IMR-90 (cell line): ENCODE measurements around the gene GPR141. TPM values are rescaled to one million over a fixed set of nuclear protein-coding genes. Genes with fewer than 3 reads are reported as not detected.

Source experiments
- ATAC-seq: fragments of 200-7000 bp; cut with Tn5 transposase; 2 replicates; pipeline ENCODE4 v1.9.1; 2020; ENCODE audit warnings: low read depth, mild to moderate bottlenecking, moderate library complexity
- BruUV-seq: library from RNA; stranded (reverse); fragments of 400-500 nt; replicated peaks from 2 replicates; lab custom pipeline; 2021; lab: Mats Ljungman, UMichigan
- CTCF ChIA-PET: fragments of 300-600 bp; formaldehyde crosslinking; extraction: SDS; loops from one replicate; lab custom pipeline; 2021; ENCODE audit warnings: antibody characterized with exemption; lab: Yijun Ruan, JAX
- POLR2A ChIA-PET: fragments of 300-600 bp; sonication (Branson Sonifier 250); formaldehyde crosslinking; loops from one replicate; lab custom pipeline; 2022; ENCODE audit warnings: antibody characterized with exemption; ENCODE audit not compliant: unreplicated experiment; lab: Charles Lee
- DNase-seq: peaks from one replicate; pipeline ENCODE4 v3.0.0; 2013
- H2AFZ ChIP-seq: replicated peaks from 2 replicates; pipeline ENCODE3; 2013; ENCODE audit warnings: low read length, mild to moderate bottlenecking; ENCODE audit not compliant: poor library complexity
- H2AK5ac ChIP-seq: 2 replicates; pipeline ENCODE4 v1.6.1; 2013; ENCODE audit warnings: low read depth, low read length, inconsistent platforms
- H2AK9ac ChIP-seq: replicated peaks from 2 replicates; pipeline ENCODE3; 2013; ENCODE audit warnings: mild to moderate bottlenecking, low read depth, low read length, moderate library complexity; ENCODE audit not compliant: poor library complexity
- H2BK120ac ChIP-seq: 2 replicates; pipeline ENCODE4 v1.6.1; 2013; ENCODE audit warnings: low read depth, low read length, inconsistent platforms
- H2BK15ac ChIP-seq: 3 replicates; pipeline ENCODE4 v1.6.1; 2013; ENCODE audit warnings: low read depth, low read length, inconsistent platforms
- H2BK20ac ChIP-seq: 2 replicates; pipeline ENCODE4 v1.6.1; 2013; ENCODE audit warnings: low read depth, mild to moderate bottlenecking, inconsistent platforms, low read length, moderate library complexity
- H2BK5ac ChIP-seq: 2 replicates; pipeline ENCODE4 v1.6.1; 2013; ENCODE audit warnings: mild to moderate bottlenecking, low read depth, low read length, inconsistent platforms; ENCODE audit not compliant: poor library complexity, severe bottlenecking
- H3K14ac ChIP-seq: replicated peaks from 2 replicates; pipeline ENCODE4 v1.6.1; 2013; ENCODE audit warnings: low read depth, low read length, inconsistent platforms
- H3K18ac ChIP-seq: 2 replicates; pipeline ENCODE4 v1.6.1; 2013; ENCODE audit warnings: low read depth, low read length, control low read depth
- H3K23ac ChIP-seq: 2 replicates; pipeline ENCODE4 v1.6.1; 2013; ENCODE audit warnings: low read depth, low read length, inconsistent platforms
- H3K27ac ChIP-seq: 2 replicates; pipeline ENCODE4 v1.5.1; 2013; ENCODE audit warnings: mild to moderate bottlenecking, control low read depth, low read length; ENCODE audit not compliant: insufficient read depth
- H3K27me3 ChIP-seq: 2 replicates; pipeline ENCODE4 v1.6.1; 2013; ENCODE audit warnings: low read length; ENCODE audit not compliant: control insufficient read depth, insufficient read depth
- H3K36me3 ChIP-seq: 2 replicates; pipeline ENCODE4 v1.6.1; 2013; ENCODE audit warnings: low read length, mixed read lengths; ENCODE audit not compliant: control insufficient read depth, insufficient read depth
- H3K4ac ChIP-seq: 2 replicates; pipeline ENCODE4 v1.6.1; 2013; ENCODE audit warnings: low read depth, low read length, inconsistent platforms
- H3K4me1 ChIP-seq: 2 replicates; pipeline ENCODE4 v1.6.1; 2013; ENCODE audit warnings: low read length, mixed read lengths; ENCODE audit not compliant: control insufficient read depth, insufficient read depth
- H3K4me2 ChIP-seq: 2 replicates; pipeline ENCODE4 v1.6.1; 2013; ENCODE audit warnings: low read depth, mild to moderate bottlenecking, control low read depth, low read length, moderate library complexity
- H3K4me3 ChIP-seq: 2 replicates; pipeline ENCODE4 v1.5.1; 2013; ENCODE audit warnings: low read depth, mild to moderate bottlenecking, control low read depth, low read length, moderate library complexity; ENCODE audit not compliant: insufficient read depth
- H3K56ac ChIP-seq: 2 replicates; pipeline ENCODE4 v1.6.1; 2013; ENCODE audit warnings: low read length, inconsistent platforms; ENCODE audit not compliant: insufficient read depth; ENCODE audit errors: extremely low read depth
- H3K79me1 ChIP-seq, 2 experiments: 2 replicates each; pipeline ENCODE4 v1.6.1; 2013; ENCODE audit warnings: low read length in 2 of 2, inconsistent platforms in 1 of 2, low read depth in 1 of 2
- H3K9ac ChIP-seq: 2 replicates; pipeline ENCODE4 v1.6.1; 2013; ENCODE audit warnings: low read depth, low read length, control low read depth
- H3K9me1 ChIP-seq: 2 replicates; pipeline ENCODE4 v1.6.1; 2013; ENCODE audit warnings: low read length, inconsistent platforms; ENCODE audit not compliant: insufficient read depth
- H3K9me3 ChIP-seq: 2 replicates; pipeline ENCODE4 v1.6.1; 2013; ENCODE audit warnings: low read length; ENCODE audit not compliant: control insufficient read depth, insufficient read depth
- H4K20me1 ChIP-seq: 2 replicates; pipeline ENCODE4 v1.6.1; 2013; ENCODE audit warnings: low read length, inconsistent platforms; ENCODE audit not compliant: insufficient read depth
- H4K5ac ChIP-seq: 2 replicates; pipeline ENCODE4 v1.6.1; 2013; ENCODE audit warnings: mild to moderate bottlenecking, low read depth, low read length, control low read depth
- H4K8ac ChIP-seq, 2 experiments: 2 replicates each; pipeline ENCODE4 v1.6.1; 2013; ENCODE audit warnings: low read depth in 2 of 2, low read length in 2 of 2, control low read depth in 1 of 2, inconsistent platforms in 1 of 2
- H4K91ac ChIP-seq: 2 replicates; pipeline ENCODE4 v1.6.1; 2013; ENCODE audit warnings: low read depth, low read length, inconsistent platforms; ENCODE audit not compliant: insufficient read depth
- CHD1 ChIP-seq: IDR thresholded peaks from 2 replicates; pipeline ENCODE4 v1.6.1; 2012; ENCODE audit warnings: low read depth, low read length, improper control_type of control experiment
- MAFK ChIP-seq: IDR thresholded peaks from 2 replicates; pipeline ENCODE4 v1.6.1; 2012; ENCODE audit warnings: low read depth, low read length, improper control_type of control experiment
- WGBS, 2 experiments: methylation state at CpG; one replicate each; pipeline versions ENCODE4 v1.1.5 to v1.1.7; 2013; ENCODE audit warnings: missing lambda C conversion rate in 2 of 2; ENCODE audit not compliant: insufficient read length in 1 of 2; ENCODE audit errors: extremely low coverage in 2 of 2; 5-methylcytosine and 5-hydroxymethylcytosine counted together
- dilution Hi-C: fragments of 300-500 bp; cut with HindIII; formaldehyde crosslinking; loops from one replicate; pipeline ENCODE4 v1.14.3; 2018; ENCODE audit warnings: low sequenced_read_pairs; ENCODE audit not compliant: unreplicated experiment
- in situ Hi-C: fragments of 300-500 bp; cut with MboI; formaldehyde crosslinking; loops from 3 replicates; pipeline ENCODE4 v1.14.3; 2019; ENCODE audit warnings: low sequenced_read_pairs, inconsistent platforms, mixed read lengths
- intact Hi-C: fragments of 100-400 bp; cut with micrococcal nuclease; formaldehyde crosslinking; loops from 2 replicates; pipeline ENCODE4 v1.10.0; 2022
- polyA plus RNA-seq, 3 experiments: library from polyadenylated mRNA; depleted of rRNA; stranded (reverse); fragments of >200 nt; gene quantifications; 2 replicates each; pipeline ENCODE4 v1.2.3, GENCODE V29; 2012; ENCODE audit warnings: low replicate concordance in 1 of 3
- total RNA-seq: library from RNA; depleted of rRNA; stranded (reverse); fragments of >200 nt; gene quantifications from 2 replicates; pipeline ENCODE4 v1.2.3, GENCODE V29; 2012

Gene GPR141
- total and polyA plus RNA-seq, 2 of the 4 experiments (the other 2 are of a cell fraction) = not detected

DNA sequence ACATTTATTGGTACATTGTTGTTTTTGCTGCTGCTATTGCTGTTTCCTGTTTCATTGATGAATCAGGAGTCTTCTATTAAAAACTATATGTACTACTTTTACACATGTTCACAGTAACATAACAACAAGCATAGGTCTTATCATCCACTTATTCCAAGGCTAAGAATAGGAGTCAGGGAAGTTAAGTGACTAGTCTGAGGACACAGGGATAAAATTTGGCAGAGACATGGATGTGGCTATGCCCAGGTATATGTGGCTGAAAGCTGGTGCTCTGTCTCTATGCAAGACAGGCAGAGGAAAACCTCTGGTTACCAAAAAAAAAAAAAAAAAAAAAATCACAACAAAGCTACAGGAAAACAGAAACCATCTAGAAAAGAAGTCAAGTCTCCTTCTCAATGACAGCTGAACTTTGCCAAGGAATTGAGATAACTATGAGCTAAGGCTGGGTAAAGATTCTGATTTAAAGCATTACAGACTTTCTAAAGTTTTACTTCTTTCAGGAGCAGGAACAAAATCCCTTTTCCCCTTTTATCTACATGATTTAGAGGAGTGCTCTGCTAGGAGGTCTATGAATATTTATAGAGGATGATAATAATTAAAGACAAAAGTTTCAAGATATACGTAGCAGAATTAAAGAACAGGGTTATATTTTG is 70.0 kb downstream of the GPR141 start:
- Histone ChIP-seq H2BK15ac (no peak overlapping the region), H4K91ac (no peak overlapping the region), H3K56ac (no peak overlapping the region), H3K4me2 (no peak overlapping the region), H3K18ac (no peak overlapping the region), H4K20me1 (no peaks in the 10 kb centered on the region), H2BK5ac (no peak overlapping the region), H3K14ac (no peak overlapping the region), H4K5ac (no peak overlapping the region), H3K9me1 (no peaks in the 10 kb centered on the region), H3K9me3 (peaks cover 9% of the 10 kb centered on the region), H3K23ac (no peak overlapping the region), H3K27me3 (no peaks in the 10 kb centered on the region), H3K79me1 (no peaks in the 10 kb centered on the region), H2AK9ac (no peak overlapping the region), H2BK120ac (no peak overlapping the region), H3K36me3 (no peaks in the 10 kb centered on the region), H4K8ac (no peak overlapping the region), H2AFZ (no peak overlapping the region), H3K9ac (no peak overlapping the region), H2BK20ac (no peak overlapping the region), H3K4me1 (no peaks in the 10 kb centered on the region), H3K4ac (no peak overlapping the region), H3K27ac (no peak overlapping the region), H3K4me3 (no peak overlapping the region), H2AK5ac (no peak overlapping the region)
- ChIA-PET POLR2A (no interaction called here), CTCF (no interaction called here)
- DNase-seq = no peak
- TF ChIP-seq MAFK = no peak
- TF ChIP-seq CHD1 = no peak
- BruUV-seq = no TSS peak
- ATAC-seq = no peak
- in situ Hi-C loops (no loop called here), intact Hi-C loops (no loop called here), dilution Hi-C loops (no loop called here)
- no CpG with 5 or more reads among the region's 1 CpG for WGBS, 2 experiments
